Ishikawa (cell line): ENCODE measurements around the gene SNRNP25.

Experiments
- CEBPB ChIP-seq: IDR thresholded peaks from 2 replicates; pipeline ENCODE4 v1.6.1; 2012
- CREB1 ChIP-seq: IDR thresholded peaks from 2 replicates; pipeline ENCODE4 v1.6.1; 2012; ENCODE audit warnings: low read depth
- EGR1 ChIP-seq: IDR thresholded peaks from 2 replicates; pipeline ENCODE4 v1.6.1; 2012
- EP300 ChIP-seq: IDR thresholded peaks from 2 replicates; pipeline ENCODE4 v1.6.1; 2012; ENCODE audit warnings: borderline replicate concordance
- FOXM1 ChIP-seq: IDR thresholded peaks from 2 replicates; pipeline ENCODE4 v1.6.1; 2012; ENCODE audit warnings: low read depth, borderline replicate concordance
- NFIC ChIP-seq: IDR thresholded peaks from 2 replicates; pipeline ENCODE4 v1.6.1; 2012
- RAD21 ChIP-seq: IDR thresholded peaks from 2 replicates; pipeline ENCODE4 v1.6.1; 2012; ENCODE audit warnings: low read depth
- TAF1 ChIP-seq: IDR thresholded peaks from 2 replicates; pipeline ENCODE4 v1.6.1; 2012; ENCODE audit warnings: low read depth, mild to moderate bottlenecking
- TCF12 ChIP-seq: IDR thresholded peaks from 2 replicates; pipeline ENCODE4 v1.6.1; 2012; ENCODE audit warnings: low read depth
- TEAD4 ChIP-seq: IDR thresholded peaks from 2 replicates; pipeline ENCODE4 v1.6.1; 2012
- USF1 ChIP-seq: IDR thresholded peaks from 2 replicates; pipeline ENCODE4 v1.6.1; 2012
- YY1 ChIP-seq: IDR thresholded peaks from 2 replicates; pipeline ENCODE4 v1.6.1; 2012; ENCODE audit warnings: low read depth
- ZBTB7A ChIP-seq: IDR thresholded peaks from 2 replicates; pipeline ENCODE4 v1.6.1; 2012; ENCODE audit warnings: low read depth
- TF ChIP-seq, protein P1 (sequence below): IDR thresholded peaks from 2 replicates; pipeline ENCODE4 v1.6.1; 2012; ENCODE audit warnings: low read depth, mild to moderate bottlenecking
- TF ChIP-seq, protein P2 (sequence below): IDR thresholded peaks from 2 replicates; pipeline ENCODE4 v1.6.1; 2012

The SNRNP25 gene

GRCh38 chr16:101586-101985 lies 48.0 kb downstream of the SNRNP25 start:
- no peak for TF ChIP-seq TCF12
- TF ChIP-seq EGR1 = no peak
- no peak for TF ChIP-seq RAD21
- no peak for TF ChIP-seq CREB1
- no peak for TF ChIP-seq EP300
- TF ChIP-seq TAF1 = no peak
- no peak for TF ChIP-seq NFIC
- TF ChIP-seq USF1 = no peak
- TF ChIP-seq YY1 = no peak
- no peak for TF ChIP-seq FOXM1
- TF ChIP-seq, protein P1, sequence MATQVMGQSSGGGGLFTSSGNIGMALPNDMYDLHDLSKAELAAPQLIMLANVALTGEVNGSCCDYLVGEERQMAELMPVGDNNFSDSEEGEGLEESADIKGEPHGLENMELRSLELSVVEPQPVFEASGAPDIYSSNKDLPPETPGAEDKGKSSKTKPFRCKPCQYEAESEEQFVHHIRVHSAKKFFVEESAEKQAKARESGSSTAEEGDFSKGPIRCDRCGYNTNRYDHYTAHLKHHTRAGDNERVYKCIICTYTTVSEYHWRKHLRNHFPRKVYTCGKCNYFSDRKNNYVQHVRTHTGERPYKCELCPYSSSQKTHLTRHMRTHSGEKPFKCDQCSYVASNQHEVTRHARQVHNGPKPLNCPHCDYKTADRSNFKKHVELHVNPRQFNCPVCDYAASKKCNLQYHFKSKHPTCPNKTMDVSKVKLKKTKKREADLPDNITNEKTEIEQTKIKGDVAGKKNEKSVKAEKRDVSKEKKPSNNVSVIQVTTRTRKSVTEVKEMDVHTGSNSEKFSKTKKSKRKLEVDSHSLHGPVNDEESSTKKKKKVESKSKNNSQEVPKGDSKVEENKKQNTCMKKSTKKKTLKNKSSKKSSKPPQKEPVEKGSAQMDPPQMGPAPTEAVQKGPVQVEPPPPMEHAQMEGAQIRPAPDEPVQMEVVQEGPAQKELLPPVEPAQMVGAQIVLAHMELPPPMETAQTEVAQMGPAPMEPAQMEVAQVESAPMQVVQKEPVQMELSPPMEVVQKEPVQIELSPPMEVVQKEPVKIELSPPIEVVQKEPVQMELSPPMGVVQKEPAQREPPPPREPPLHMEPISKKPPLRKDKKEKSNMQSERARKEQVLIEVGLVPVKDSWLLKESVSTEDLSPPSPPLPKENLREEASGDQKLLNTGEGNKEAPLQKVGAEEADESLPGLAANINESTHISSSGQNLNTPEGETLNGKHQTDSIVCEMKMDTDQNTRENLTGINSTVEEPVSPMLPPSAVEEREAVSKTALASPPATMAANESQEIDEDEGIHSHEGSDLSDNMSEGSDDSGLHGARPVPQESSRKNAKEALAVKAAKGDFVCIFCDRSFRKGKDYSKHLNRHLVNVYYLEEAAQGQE = no peak
- TF ChIP-seq TEAD4 = no peak
- no peak for TF ChIP-seq ZBTB7A
- no peak for TF ChIP-seq CEBPB
- TF ChIP-seq, protein P2, sequence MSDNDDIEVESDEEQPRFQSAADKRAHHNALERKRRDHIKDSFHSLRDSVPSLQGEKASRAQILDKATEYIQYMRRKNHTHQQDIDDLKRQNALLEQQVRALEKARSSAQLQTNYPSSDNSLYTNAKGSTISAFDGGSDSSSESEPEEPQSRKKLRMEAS = no peak

GRCh38 chr16:102060-102855 lies 48.6 kb downstream of the SNRNP25 start:
- TF ChIP-seq CREB1 (no peak), EGR1 (no peak), USF1 (no peak), FOXM1 (no peak), TEAD4 (no peak), EP300 (no peak), RAD21 (no peak), ZBTB7A (no peak), TAF1 (no peak)
- TF ChIP-seq, protein P2 = no peak
- TF ChIP-seq, protein P1 = no peak

DNA sequence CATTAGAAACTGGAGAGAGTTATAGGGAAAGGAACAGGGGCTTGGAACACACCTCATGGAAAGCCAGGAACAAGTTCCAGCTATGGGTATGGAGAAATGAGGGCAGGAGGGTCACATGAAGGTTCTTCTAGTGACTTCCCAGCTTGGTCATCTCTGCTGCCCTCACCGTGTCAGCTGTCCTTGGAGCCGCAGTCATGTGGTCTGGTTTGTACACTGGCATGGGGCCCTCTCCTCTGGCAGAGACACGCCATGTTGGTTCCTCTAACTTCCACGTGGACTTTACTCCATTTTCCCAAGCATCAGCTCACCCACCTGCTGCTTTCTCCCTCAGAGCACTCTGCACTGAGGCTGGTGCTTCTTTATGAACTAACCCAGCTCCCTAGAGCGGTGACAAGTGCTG lies 50.7 kb downstream of the SNRNP25 start:
- TF ChIP-seq NFIC = no peak
- TF ChIP-seq FOXM1 = no peak
- TF ChIP-seq YY1 = no peak
- no peak for TF ChIP-seq EP300

DNA sequence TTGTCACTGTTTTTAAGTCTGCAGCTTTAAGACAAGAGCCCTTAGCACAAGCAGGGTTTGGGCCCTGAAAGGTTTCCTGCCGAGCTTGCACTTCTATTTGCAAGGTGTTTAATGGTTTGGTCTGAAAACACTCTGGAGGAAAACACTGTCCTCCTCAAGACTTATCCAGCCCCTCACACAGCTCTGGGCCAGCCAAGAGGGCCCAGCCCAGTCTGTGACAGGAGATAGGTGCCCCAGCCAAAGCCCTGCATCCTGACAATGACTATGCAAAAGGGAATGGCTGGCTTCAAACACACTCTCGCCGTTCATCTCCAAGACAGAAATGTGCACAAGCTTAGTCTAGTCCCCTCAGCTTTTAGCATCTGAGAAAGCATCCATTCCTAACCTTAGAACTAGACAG lies 51.3 kb downstream of the SNRNP25 start:
- no peak for TF ChIP-seq CEBPB
- TF ChIP-seq YY1 = no peak
- TF ChIP-seq TEAD4 = no peak
- TF ChIP-seq NFIC = no peak
- TF ChIP-seq, protein P1 = no peak
- TF ChIP-seq EGR1 = no peak
- TF ChIP-seq TCF12 = no peak
- no peak for TF ChIP-seq CREB1
- TF ChIP-seq USF1 = no peak
- no peak for TF ChIP-seq TAF1
- TF ChIP-seq RAD21 = no peak
